ENCODE measurements around the gene HAPLN3.

DNA sequence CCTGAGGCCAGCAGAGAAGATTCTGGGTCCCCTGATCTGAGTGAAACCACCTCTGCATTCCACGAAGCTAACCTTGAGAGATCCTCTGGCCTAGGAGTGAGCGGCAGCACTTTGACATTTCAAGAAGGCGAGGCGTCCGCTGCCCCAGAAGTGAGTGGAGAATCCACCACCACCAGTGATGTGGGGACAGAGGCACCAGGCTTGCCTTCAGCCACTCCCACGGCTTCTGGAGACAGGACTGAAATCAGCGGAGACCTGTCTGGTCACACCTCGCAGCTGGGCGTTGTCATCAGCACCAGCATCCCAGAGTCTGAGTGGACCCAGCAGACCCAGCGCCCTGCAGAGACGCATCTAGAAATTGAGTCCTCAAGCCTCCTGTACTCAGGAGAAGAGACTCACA lies 36.4 kb downstream of the HAPLN3 start:
- TF ChIP-seq HOXA7 (CRISPR knock-in tag; IDR thresholded peaks at IDR 0.05; ENCODE audit: borderline replicate concordance), result no peak
- TF ChIP-seq, protein P1, sequence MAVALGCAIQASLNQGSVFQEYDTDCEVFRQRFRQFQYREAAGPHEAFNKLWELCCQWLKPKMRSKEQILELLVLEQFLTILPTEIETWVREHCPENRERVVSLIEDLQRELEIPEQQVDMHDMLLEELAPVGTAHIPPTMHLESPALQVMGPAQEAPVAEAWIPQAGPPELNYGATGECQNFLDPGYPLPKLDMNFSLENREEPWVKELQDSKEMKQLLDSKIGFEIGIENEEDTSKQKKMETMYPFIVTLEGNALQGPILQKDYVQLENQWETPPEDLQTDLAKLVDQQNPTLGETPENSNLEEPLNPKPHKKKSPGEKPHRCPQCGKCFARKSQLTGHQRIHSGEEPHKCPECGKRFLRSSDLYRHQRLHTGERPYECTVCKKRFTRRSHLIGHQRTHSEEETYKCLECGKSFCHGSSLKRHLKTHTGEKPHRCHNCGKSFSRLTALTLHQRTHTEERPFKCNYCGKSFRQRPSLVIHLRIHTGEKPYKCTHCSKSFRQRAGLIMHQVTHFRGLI (tag by site-specific recombination; IDR thresholded peaks at IDR 0.05), result no peak
- TF ChIP-seq, protein P2, sequence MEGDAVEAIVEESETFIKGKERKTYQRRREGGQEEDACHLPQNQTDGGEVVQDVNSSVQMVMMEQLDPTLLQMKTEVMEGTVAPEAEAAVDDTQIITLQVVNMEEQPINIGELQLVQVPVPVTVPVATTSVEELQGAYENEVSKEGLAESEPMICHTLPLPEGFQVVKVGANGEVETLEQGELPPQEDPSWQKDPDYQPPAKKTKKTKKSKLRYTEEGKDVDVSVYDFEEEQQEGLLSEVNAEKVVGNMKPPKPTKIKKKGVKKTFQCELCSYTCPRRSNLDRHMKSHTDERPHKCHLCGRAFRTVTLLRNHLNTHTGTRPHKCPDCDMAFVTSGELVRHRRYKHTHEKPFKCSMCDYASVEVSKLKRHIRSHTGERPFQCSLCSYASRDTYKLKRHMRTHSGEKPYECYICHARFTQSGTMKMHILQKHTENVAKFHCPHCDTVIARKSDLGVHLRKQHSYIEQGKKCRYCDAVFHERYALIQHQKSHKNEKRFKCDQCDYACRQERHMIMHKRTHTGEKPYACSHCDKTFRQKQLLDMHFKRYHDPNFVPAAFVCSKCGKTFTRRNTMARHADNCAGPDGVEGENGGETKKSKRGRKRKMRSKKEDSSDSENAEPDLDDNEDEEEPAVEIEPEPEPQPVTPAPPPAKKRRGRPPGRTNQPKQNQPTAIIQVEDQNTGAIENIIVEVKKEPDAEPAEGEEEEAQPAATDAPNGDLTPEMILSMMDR (tag by site-specific recombination; IDR thresholded peaks at IDR 0.05), result no peak
- TF ChIP-seq ZBTB8A (tag by site-specific recombination; IDR thresholded peaks at IDR 0.05), result no peak
- TF ChIP-seq, protein P3, sequence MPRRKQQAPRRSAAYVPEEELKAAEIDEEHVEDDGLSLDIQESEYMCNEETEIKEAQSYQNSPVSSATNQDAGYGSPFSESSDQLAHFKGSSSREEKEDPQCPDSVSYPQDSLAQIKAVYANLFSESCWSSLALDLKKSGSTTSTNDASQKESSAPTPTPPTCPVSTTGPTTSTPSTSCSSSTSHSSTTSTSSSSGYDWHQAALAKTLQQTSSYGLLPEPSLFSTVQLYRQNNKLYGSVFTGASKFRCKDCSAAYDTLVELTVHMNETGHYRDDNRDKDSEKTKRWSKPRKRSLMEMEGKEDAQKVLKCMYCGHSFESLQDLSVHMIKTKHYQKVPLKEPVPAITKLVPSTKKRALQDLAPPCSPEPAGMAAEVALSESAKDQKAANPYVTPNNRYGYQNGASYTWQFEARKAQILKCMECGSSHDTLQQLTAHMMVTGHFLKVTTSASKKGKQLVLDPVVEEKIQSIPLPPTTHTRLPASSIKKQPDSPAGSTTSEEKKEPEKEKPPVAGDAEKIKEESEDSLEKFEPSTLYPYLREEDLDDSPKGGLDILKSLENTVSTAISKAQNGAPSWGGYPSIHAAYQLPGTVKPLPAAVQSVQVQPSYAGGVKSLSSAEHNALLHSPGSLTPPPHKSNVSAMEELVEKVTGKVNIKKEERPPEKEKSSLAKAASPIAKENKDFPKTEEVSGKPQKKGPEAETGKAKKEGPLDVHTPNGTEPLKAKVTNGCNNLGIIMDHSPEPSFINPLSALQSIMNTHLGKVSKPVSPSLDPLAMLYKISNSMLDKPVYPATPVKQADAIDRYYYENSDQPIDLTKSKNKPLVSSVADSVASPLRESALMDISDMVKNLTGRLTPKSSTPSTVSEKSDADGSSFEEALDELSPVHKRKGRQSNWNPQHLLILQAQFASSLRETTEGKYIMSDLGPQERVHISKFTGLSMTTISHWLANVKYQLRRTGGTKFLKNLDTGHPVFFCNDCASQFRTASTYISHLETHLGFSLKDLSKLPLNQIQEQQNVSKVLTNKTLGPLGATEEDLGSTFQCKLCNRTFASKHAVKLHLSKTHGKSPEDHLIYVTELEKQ (tag by site-specific recombination; IDR thresholded peaks at IDR 0.05; ENCODE audit: borderline replicate concordance), result no peak
- TF ChIP-seq, protein P4, sequence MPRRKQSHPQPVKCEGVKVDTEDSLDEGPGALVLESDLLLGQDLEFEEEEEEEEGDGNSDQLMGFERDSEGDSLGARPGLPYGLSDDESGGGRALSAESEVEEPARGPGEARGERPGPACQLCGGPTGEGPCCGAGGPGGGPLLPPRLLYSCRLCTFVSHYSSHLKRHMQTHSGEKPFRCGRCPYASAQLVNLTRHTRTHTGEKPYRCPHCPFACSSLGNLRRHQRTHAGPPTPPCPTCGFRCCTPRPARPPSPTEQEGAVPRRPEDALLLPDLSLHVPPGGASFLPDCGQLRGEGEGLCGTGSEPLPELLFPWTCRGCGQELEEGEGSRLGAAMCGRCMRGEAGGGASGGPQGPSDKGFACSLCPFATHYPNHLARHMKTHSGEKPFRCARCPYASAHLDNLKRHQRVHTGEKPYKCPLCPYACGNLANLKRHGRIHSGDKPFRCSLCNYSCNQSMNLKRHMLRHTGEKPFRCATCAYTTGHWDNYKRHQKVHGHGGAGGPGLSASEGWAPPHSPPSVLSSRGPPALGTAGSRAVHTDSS (tag by site-specific recombination; IDR thresholded peaks at IDR 0.05), result no peak
- no peak for TF ChIP-seq ZNF521 (tag by site-specific recombination; IDR thresholded peaks at IDR 0.05)
